Measurements from ENCODE around the gene MAGEA2B. TPM values are rescaled to one million over a fixed set of nuclear protein-coding genes. Genes with fewer than 3 reads are reported as not detected.
"Not testable (repeated sequence)": the region's sequence is repeated elsewhere in the genome, so short reads cannot be mapped to it uniquely, and the experiment has no call there.

MAGEA2B gene
- not detected for total RNA-seq

- H3K36me3 Mint-ChIP-seq (ENCODE audit: low read depth); H3K27me3 Mint-ChIP-seq; CTCF ChIA-PET; DNase-seq; POLR2A ChIA-PET; H3K4me1 Mint-ChIP-seq; H3K4me3 Mint-ChIP-seq; H3K9me3 Mint-ChIP-seq; H3K27ac Mint-ChIP-seq: not testable (repeated sequence)
Measured at GRCh38 chrX:152713815-152714787, at the start of gene MAGEA2B. TSS of gene MAGEA2B (plus strand) at chrX:152714628. CDS start at chrX:152717107, 2,479 bp downstream.

DNA sequence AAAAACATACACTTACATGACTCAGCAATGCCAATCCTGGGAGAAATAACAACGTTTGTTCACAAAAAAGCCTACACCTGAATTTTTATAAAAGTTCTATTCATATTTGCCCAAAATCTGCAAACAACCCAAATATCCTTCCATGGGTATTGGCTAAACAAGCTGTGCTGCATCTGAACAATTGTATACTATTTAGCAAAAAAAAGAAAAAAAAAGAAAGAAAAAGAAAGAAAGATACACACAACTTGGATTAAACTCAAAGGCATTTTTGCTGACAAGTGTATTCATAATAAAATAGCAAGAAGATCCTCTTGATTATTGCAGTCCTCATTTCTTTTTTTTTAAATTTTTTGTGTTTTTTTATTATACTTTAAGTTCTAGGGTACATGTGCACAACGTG lies 40.3 kb upstream of the MAGEA2B start:
- Mint-ChIP-seq H3K4me3 (no peak overlapping the region), H3K27ac (no peak overlapping the region), H3K4me1 (no peaks in the 10 kb centered on the region), H3K36me3 (ENCODE audit: low read depth) (no peaks in the 10 kb centered on the region), H3K9me3 (no peaks in the 10 kb centered on the region), H3K27me3 (peaks cover 1% of the 10 kb centered on the region)
- DNase-seq = no peak
- CTCF ChIA-PET = no interaction called here
- POLR2A ChIA-PET = no interaction called here

DNA sequence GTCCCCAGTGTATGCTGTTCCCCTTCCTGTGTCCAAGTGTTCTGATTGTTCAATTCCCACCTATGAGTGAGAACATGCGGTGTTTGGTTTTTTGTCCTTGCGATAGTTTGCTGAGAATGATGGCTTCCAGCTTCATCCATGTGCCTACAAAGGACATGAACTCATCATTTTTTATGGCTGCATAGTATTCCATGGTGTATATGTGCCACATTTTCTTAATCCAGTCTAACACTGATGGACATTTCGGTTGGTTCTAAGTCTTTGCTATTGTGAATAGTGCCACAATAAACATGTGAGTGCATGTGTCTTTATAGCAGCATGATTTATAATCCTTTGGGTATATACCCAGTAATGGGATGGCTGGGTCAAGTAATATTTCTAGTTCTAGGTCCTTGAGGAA lies 39.8 kb upstream of the MAGEA2B start:
- H3K4me3 Mint-ChIP-seq = not testable (repeated sequence)

DNA sequence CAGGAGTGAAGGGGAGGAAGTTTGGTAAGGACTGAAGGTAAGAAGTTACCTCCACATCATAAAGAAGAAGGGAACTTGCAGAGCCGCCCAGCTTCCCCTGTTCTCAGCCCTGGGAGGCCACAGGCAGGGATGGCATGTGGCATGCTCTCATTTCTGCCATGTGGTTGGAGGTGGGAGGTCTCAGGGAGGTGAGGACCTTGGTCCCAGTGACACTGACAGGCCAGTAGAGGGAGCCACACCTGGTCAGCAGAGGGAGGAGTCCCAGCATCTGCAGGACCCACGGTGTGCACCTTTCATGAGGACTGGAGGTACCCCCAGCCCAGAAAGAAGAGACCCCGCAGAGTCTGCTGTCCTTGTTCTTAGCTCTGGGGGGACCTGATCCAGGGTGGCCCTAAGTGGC lies 33.4 kb upstream of the MAGEA2B start:
- H3K27ac Mint-ChIP-seq; H3K4me1 Mint-ChIP-seq; H3K4me3 Mint-ChIP-seq; POLR2A ChIA-PET; H3K9me3 Mint-ChIP-seq; H3K27me3 Mint-ChIP-seq; H3K36me3 Mint-ChIP-seq (ENCODE audit: low read depth); CTCF ChIA-PET; DNase-seq: not testable (repeated sequence)

More for the DNA sequence above, 39.8 kb upstream of the MAGEA2B start:
- POLR2A ChIA-PET; H3K4me1 Mint-ChIP-seq; DNase-seq; H3K36me3 Mint-ChIP-seq (ENCODE audit: low read depth); CTCF ChIA-PET; H3K27me3 Mint-ChIP-seq; H3K27ac Mint-ChIP-seq; H3K9me3 Mint-ChIP-seq: not testable (repeated sequence)

DNA sequence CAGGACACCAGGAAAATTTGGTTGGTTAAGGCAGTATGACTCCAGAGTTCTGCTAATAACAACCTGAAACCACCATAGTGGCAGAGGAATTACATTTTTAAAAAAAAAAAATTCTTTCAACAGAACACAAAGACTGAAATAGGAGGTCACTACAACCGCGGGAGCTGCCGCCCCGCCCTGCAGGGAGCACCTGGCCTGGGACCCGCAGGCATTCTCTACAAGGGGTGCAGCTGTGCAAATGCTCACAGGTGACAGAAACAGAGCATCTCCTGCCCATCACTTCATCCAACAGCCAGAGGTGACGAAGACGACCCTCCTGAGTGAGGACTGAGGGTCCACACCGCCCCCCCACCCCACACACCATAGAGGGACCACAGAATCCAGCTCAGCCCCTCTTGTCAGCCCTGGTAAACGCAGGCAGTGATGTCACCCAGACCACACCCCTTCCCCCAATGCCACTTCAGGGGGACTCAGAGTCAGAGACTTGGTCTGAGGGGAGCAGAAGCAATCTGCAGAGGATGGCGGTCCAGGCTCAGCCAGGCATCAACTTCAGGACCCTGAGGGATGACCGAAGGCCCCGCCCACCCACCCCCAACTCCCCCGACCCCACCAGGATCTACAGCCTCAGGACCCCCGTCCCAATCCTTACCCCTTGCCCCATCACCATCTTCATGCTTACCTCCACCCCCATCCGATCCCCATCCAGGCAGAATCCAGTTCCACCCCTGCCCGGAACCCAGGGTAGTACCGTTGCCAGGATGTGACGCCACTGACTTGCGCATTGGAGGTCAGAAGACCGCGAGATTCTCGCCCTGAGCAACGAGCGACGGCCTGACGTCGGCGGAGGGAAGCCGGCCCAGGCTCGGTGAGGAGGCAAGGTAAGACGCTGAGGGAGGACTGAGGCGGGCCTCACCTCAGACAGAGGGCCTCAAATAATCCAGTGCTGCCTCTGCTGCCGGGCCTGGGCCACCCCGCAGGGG lies 16.2 kb upstream of the MAGEA2B start, which contains the start of gene MAGEA3:
Gene MAGEA3 (plus strand): TSS at position 843 of the 980 bp plus-strand sequence. CDS start 2,039 bp downstream, outside the sequence.
- H3K9me3 Mint-ChIP-seq; H3K27ac Mint-ChIP-seq; H3K4me3 Mint-ChIP-seq; H3K4me1 Mint-ChIP-seq; H3K36me3 Mint-ChIP-seq (ENCODE audit: low read depth); CTCF ChIA-PET; POLR2A ChIA-PET; DNase-seq; H3K27me3 Mint-ChIP-seq: not testable (repeated sequence)

DNA sequence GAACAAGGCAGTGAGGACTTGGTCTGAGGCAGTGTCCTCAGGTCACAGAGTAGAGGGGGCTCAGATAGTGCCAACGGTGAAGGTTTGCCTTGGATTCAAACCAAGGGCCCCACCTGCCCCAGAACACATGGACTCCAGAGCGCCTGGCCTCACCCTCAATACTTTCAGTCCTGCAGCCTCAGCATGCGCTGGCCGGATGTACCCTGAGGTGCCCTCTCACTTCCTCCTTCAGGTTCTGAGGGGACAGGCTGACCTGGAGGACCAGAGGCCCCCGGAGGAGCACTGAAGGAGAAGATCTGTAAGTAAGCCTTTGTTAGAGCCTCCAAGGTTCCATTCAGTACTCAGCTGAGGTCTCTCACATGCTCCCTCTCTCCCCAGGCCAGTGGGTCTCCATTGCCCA lies 14.0 kb upstream of the MAGEA2B start:
- H3K27ac Mint-ChIP-seq; CTCF ChIA-PET; H3K9me3 Mint-ChIP-seq; H3K27me3 Mint-ChIP-seq; H3K4me3 Mint-ChIP-seq; POLR2A ChIA-PET; DNase-seq; H3K36me3 Mint-ChIP-seq (ENCODE audit: low read depth); H3K4me1 Mint-ChIP-seq: not testable (repeated sequence)

- H3K27ac Mint-ChIP-seq; H3K4me1 Mint-ChIP-seq; H3K27me3 Mint-ChIP-seq; H3K9me3 Mint-ChIP-seq; DNase-seq; H3K4me3 Mint-ChIP-seq; CTCF ChIA-PET; POLR2A ChIA-PET; H3K36me3 Mint-ChIP-seq (ENCODE audit: low read depth): not testable (repeated sequence)
Measured at GRCh38 chrX:152706500-152706899, 7.9 kb upstream of the MAGEA2B start.

GRCh38 chrX:152709173-152709572 lies 5.3 kb upstream of the MAGEA2B start, which contains the start of gene CSAG2:
TSS of gene CSAG2 (minus strand) at chrX:152709273. CDS start at chrX:152709112, 161 bp downstream.
- H3K9me3 Mint-ChIP-seq; DNase-seq; H3K27ac Mint-ChIP-seq; H3K27me3 Mint-ChIP-seq; H3K36me3 Mint-ChIP-seq (ENCODE audit: low read depth); POLR2A ChIA-PET; H3K4me1 Mint-ChIP-seq; CTCF ChIA-PET; H3K4me3 Mint-ChIP-seq: not testable (repeated sequence)

- H3K27ac Mint-ChIP-seq; H3K27me3 Mint-ChIP-seq; H3K9me3 Mint-ChIP-seq; POLR2A ChIA-PET; CTCF ChIA-PET; H3K4me3 Mint-ChIP-seq; H3K36me3 Mint-ChIP-seq (ENCODE audit: low read depth); DNase-seq; H3K4me1 Mint-ChIP-seq: not testable (repeated sequence)
Measured at GRCh38 chrX:152713195-152713594, 1.2 kb upstream of the MAGEA2B start.

DNA sequence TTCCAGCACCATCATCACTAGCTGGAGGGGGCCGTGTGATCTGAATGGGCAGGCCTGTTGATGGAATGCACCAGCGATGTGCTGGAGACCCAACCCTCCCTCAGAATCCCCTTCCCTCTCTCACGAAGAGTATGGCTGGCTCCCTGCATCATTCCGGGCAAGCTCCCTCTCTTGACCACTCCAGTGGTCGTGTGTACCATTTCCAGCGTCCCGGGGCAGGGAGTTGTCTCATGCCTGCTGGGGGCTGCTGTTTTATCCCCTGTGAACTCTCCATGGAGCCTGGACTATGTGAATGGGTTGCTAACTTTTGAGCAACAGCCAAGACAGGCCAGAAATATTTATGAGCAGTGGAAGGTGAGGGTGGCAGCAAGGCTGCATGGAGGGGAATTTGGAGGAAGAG lies 11.0 kb downstream of the MAGEA2B start:
- Mint-ChIP-seq H3K9me3 (no peaks in the 10 kb centered on the region), H3K4me3 (no peak overlapping the region), H3K27ac (no peak overlapping the region), H3K27me3 (peaks cover 3% of the 10 kb centered on the region), H3K4me1 (no peaks in the 10 kb centered on the region), H3K36me3 (ENCODE audit: low read depth) (no peaks in the 10 kb centered on the region)
- ChIA-PET CTCF (no interaction called here), POLR2A (no interaction called here)
- DNase-seq = no peak

- H3K4me3 Mint-ChIP-seq = no peak within 1 kb of the TSS
Measured at GRCh38 chrX:152733261-152733975, 19.0 kb downstream of the MAGEA2B start, which contains the start of the genes CSAG1 and MAGEA12. TSS of gene CSAG1 (minus strand) at chrX:152733721. CDS start at chrX:152732460, 1,261 bp downstream. TSS of gene MAGEA12 (plus strand) at chrX:152733757. CDS start at chrX:152736162, 2,405 bp downstream.

DNA sequence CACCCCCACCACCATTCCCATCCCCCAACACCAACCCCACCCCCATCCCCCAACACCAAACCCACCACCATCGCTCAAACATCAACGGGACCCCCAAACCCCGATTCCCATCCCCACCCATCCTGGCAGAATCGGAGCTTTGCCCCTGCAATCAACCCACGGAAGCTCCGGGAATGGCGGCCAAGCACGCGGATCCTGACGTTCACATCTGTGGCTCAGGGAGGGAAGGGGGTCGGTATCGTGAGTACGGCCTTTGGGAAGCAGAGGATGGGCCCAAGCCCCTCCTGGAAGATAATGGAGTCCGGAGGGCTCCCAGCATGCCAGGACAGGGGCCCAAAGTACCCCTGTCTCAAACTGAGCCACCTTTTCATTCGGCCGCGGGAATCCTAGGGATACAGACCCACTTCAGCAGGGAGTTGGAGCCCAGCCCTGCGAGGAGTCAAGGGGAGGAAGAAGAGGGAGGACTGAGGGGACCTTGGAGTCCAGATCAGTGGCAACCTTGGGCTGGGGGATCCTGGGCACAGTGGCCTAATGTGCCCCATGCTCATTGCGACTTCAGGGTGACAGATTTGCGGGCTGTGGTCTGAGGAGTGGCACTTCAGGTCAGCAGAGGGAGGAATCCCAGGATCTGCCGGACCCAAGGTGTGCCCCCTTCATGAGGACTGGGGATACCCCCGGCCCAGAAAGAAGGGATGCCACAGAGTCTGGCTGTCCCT lies 19.9 kb downstream of the MAGEA2B start:
- H3K9me3 Mint-ChIP-seq; H3K27me3 Mint-ChIP-seq; H3K36me3 Mint-ChIP-seq (ENCODE audit: low read depth); H3K4me1 Mint-ChIP-seq; DNase-seq; CTCF ChIA-PET; H3K27ac Mint-ChIP-seq; POLR2A ChIA-PET; H3K4me3 Mint-ChIP-seq: not testable (repeated sequence)

More at GRCh38 chrX:152733261-152733975, 19.0 kb downstream of the MAGEA2B start, which contains the start of the genes CSAG1 and MAGEA12:
- Mint-ChIP-seq H3K27ac (no peak within 1 kb of the TSS), H3K9me3 (no peaks in the 10 kb centered on the region), H3K27me3 (peaks cover 3% of the 10 kb centered on the region), H3K36me3 (ENCODE audit: low read depth) (no peaks in the 10 kb centered on the region), H3K4me1 (no peaks in the 10 kb centered on the region)
- ChIA-PET CTCF (no interaction called here), POLR2A (no interaction called here)
- no peak for DNase-seq
